ENCODE data around the gene TLE7.
A peak's percentile ranks its signal among the peaks of the same experiment; 100 is the strongest.

TLE7 gene

GRCh38 chr16:71443714-71444113, 1.9 kb upstream of the TLE7 start:
- DNase-seq = no peak

- DNase-seq = no peak
Observed at GRCh38 chr16:71441348-71442050, 355 bp downstream of the TLE7 start.

- DNase-seq = no peak
Observed at GRCh38 chr16:71440669-71441347, 1.0 kb downstream of the TLE7 start.

GRCh38 chr16:71439523-71439922, 2.3 kb downstream of the TLE7 start:
- DNase-seq = no peak

GRCh38 chr16:71436473-71436872, 5.4 kb downstream of the TLE7 start:
- no peak for DNase-seq

GRCh38 chr16:71432906-71433305, 8.9 kb downstream of the TLE7 start:
- no peak for DNase-seq

- DNase-seq = no peak
Observed at GRCh38 chr16:71431991-71432390, 9.9 kb downstream of the TLE7 start.

GRCh38 chr16:71431176-71431575, 10.7 kb downstream of the TLE7 start:
- no peak for DNase-seq

- DNase-seq = no peak
Observed at GRCh38 chr16:71430744-71431143, 11.1 kb downstream of the TLE7 start.

- DNase-seq = no peak
Observed at GRCh38 chr16:71429581-71429980, 12.3 kb downstream of the TLE7 start.

GRCh38 chr16:71428883-71429282, 13.0 kb downstream of the TLE7 start:
- no peak for DNase-seq

GRCh38 chr16:71428385-71428784, 13.5 kb downstream of the TLE7 start:
- no peak for DNase-seq

GRCh38 chr16:71426880-71427615, 14.8 kb downstream of the TLE7 start:
- no peak for DNase-seq

GRCh38 chr16:71426069-71426879, 15.6 kb downstream of the TLE7 start:
- DNase-seq = peak; percentile 95

GRCh38 chr16:71425746-71426068, 16.1 kb downstream of the TLE7 start:
- no peak for DNase-seq

- DNase-seq = no peak
Observed at GRCh38 chr16:71424626-71425025, 17.2 kb downstream of the TLE7 start.

GRCh38 chr16:71423865-71424264, 18.0 kb downstream of the TLE7 start:
- DNase-seq = no peak

GRCh38 chr16:71423016-71423415, 18.8 kb downstream of the TLE7 start:
- DNase-seq = no peak

GRCh38 chr16:71421911-71422310, 19.9 kb downstream of the TLE7 start:
- DNase-seq = peak; percentile 13

GRCh38 chr16:71414038-71414437, 27.8 kb downstream of the TLE7 start:
- DNase-seq = no peak

GRCh38 chr16:71413341-71413740, 28.5 kb downstream of the TLE7 start:
- no peak for DNase-seq

GRCh38 chr16:71412270-71413160, 29.3 kb downstream of the TLE7 start:
- DNase-seq = peak; percentile 14
